Measurements from ENCODE around the gene MFSD2A. TPM values are rescaled to one million over a fixed set of nuclear protein-coding genes. Genes with fewer than 3 reads are reported as not detected.
A peak's percentile ranks its signal among the peaks of the same experiment; 100 is the strongest.

The MFSD2A gene
- total RNA-seq, 4 donors from 2014 or later: 1.7 to 5.1 (median 4.1) TPM

DNA sequence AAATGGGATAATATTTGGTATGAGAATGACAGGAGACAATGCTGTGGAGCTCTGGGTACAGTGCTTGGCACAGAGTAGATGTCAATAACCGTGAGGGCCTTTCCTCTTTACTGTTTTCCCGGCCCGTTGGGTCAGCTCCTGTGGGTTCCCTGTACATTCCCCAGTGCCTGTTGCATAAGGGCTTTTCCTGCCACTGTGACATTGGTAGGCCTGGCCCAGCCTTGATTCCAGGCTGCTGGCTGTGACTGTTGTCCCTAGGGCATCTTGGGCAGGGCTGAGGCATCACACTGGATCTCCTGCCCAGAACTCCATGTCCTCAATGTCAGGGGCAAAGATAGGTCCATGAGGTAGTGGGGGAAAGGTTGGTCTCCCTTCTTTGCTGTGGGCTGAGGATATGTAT, 27.4 kb upstream of the MFSD2A start:
- Histone ChIP-seq H3K27ac (replicated peaks in 1 of 4) (no peak overlapping the region), H3K9me3 (no peaks in the 10 kb centered on the region), H3K36me3 (no peaks in the 10 kb centered on the region), H3K4me1 (peaks cover under 1 to 21% (median 11%) of the 10 kb centered on the region in 4 donors), H3K27me3 (peaks cover 0 to 6% (median 0%) of the 10 kb centered on the region in 4 donors), H3K4me3 (no peak overlapping the region)
- DNase-seq (ENCODE audit: extremely low spot score): no peak
- WGBS: 65% methylated on average over 3 of the region's 3 CpGs
- TF ChIP-seq EP300 (IDR thresholded peaks at IDR 0.05) (no peak), POLR2AphosphoS5 (IDR thresholded peaks at IDR 0.05) (no peak), POLR2A (IDR thresholded peaks at IDR 0.05; ENCODE audit: low read depth) (no peak), CTCF (IDR thresholded peaks at IDR 0.05) (no peak)
- intact Hi-C loops (cut with DNase I): no loop called here

DNA sequence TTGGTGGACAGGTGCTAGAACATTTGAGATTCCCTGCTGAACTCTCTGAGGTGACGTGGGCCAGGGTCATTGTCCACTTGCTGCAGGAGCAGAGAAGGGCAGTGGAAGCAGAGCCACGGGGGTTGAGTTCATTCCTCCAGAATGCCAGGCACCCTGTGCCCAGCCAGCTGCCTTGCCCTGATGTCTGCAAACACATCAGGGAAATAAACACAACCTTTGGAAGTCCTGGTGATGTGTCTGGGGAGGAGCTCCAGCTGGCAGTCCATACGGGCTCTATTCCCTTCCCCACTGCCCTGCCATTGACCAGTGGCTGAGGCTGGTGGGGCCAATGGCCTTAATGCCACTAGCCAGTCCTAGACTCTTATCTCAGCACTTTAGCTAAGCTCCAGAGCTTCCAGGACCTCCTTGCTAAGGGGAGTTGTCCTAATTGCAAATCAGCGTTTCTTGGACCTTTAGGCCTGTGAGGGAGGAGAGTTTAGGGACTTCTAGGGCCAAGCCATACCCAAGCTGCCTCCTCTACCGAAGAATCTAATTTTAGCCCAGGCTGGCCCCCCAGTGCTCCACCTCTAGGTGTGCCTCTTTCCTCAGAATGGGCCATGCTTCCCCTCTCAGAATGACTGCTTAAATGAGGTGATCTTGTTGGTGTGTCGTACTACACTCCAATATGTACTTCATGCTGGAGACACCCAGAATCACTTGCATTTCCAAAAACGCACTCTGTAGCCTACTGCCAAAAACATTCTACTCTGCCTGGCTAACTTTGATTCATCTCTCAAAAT, 25.9 kb upstream of the MFSD2A start:
- H3K27ac ChIP-seq (replicated peaks in 1 of 4): no peak overlapping the region
- TF ChIP-seq POLR2AphosphoS5 (IDR thresholded peaks at IDR 0.05) (no peak), POLR2A (IDR thresholded peaks at IDR 0.05; ENCODE audit: low read depth) (no peak)
- H3K4me1 ChIP-seq: peaks cover 0 to 23% (median 12%) of the 10 kb centered on the region in 4 donors
- H3K9me3 ChIP-seq: no peaks in the 10 kb centered on the region
- intact Hi-C loops (cut with DNase I): no loop called here
- WGBS: 72% methylated on average over 6 of the region's 7 CpGs
- no peaks in the 10 kb centered on the region for H3K27me3 ChIP-seq
- H3K36me3 ChIP-seq: no peaks in the 10 kb centered on the region
- no peak for DNase-seq (ENCODE audit: extremely low spot score)
- no peak overlapping the region for H3K4me3 ChIP-seq

- 72% methylated on average over 11 of the region's 12 CpGs for WGBS
- intact Hi-C loops (cut with DNase I): no loop called here
- no peak for DNase-seq (ENCODE audit: extremely low spot score)
- TF ChIP-seq CTCF (IDR thresholded peaks at IDR 0.05) (no peak), POLR2AphosphoS5 (IDR thresholded peaks at IDR 0.05) (peak; percentile 37 to 54), POLR2A (IDR thresholded peaks at IDR 0.05; ENCODE audit: low read depth) (no peak), EP300 (IDR thresholded peaks at IDR 0.05) (no peak)
- H3K27ac ChIP-seq (replicated peaks in 1 of 4): peak overlapping the region in 3 of 4 donors; percentile 28 to 55 (median 30)
- H3K27me3 ChIP-seq: no peaks in the 10 kb centered on the region
- peaks cover 0 to 5% (median 0%) of the 10 kb centered on the region in 4 donors for H3K4me1 ChIP-seq
- H3K36me3 ChIP-seq: no peaks in the 10 kb centered on the region
- no peaks in the 10 kb centered on the region for H3K9me3 ChIP-seq
- no peak overlapping the region for H3K4me3 ChIP-seq
These were observed 20.7 kb upstream of the MFSD2A start for GRCh38 chr1:39933956-39934941.

GRCh38 chr1:39936724-39937491, 18.0 kb upstream of the MFSD2A start:
- Histone ChIP-seq H3K27me3 (peaks cover 0 to 11% (median 0%) of the 10 kb centered on the region in 4 donors), H3K4me1 (peaks cover 0 to 5% (median 0%) of the 10 kb centered on the region in 4 donors), H3K27ac (replicated peaks in 1 of 4) (no peak overlapping the region), H3K36me3 (no peaks in the 10 kb centered on the region), H3K9me3 (no peaks in the 10 kb centered on the region), H3K4me3 (no peak overlapping the region)
- intact Hi-C loops (cut with DNase I): no loop called here
- DNase-seq (ENCODE audit: extremely low spot score): no peak
- WGBS: 38% methylated on average over 2 of the region's 2 CpGs
- TF ChIP-seq POLR2A (IDR thresholded peaks at IDR 0.05; ENCODE audit: low read depth) (no peak), CTCF (IDR thresholded peaks at IDR 0.05) (no peak), POLR2AphosphoS5 (IDR thresholded peaks at IDR 0.05) (no peak), EP300 (IDR thresholded peaks at IDR 0.05) (no peak)

All from esophagus muscularis mucosa (tissue), 4 donors.